HG02759 (cell line): ENCODE measurements around the gene WFDC8.
"Not testable (repeated sequence)": the region's sequence is repeated elsewhere in the genome, so short reads cannot be mapped to it uniquely, and the experiment has no call there.

Source experiments
- ATAC-seq: cut with Tn5 transposase; IDR thresholded peaks from one replicate; pipeline ENCODE4 v1.9.1; 2021; ENCODE audit warnings: mild to moderate bottlenecking, moderate library complexity; ENCODE audit not compliant: unreplicated experiment

WFDC8 gene

GRCh38 chr20:45579184-45579583 lies at the start of gene WFDC8:
TSS of gene WFDC8 (minus strand) at chr20:45579284. CDS start at chr20:45579247, 37 bp downstream.
- ATAC-seq = no peak

GRCh38 chr20:45626540-45626939 lies 47.5 kb upstream of the WFDC8 start:
- no peak for ATAC-seq

DNA sequence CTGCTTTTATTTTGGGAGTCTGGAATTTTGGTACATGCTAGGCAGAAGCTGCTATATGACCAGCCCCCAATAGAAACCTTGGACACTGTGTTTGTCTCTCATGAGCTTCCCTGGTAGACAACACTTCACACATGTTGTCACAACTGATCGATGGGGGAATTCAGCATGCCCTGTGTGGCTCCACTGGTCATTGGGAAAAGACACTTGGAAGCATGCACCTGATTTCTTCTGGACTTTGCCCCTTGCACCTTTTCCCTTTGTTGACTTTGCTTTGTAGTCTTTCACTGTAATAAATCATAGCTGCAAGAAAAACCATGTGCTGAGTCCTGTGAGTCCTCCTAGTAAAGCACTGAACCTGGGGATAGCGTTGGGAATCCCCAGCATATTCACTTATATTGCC lies 42.5 kb upstream of the WFDC8 start:
- ATAC-seq = no peak

DNA sequence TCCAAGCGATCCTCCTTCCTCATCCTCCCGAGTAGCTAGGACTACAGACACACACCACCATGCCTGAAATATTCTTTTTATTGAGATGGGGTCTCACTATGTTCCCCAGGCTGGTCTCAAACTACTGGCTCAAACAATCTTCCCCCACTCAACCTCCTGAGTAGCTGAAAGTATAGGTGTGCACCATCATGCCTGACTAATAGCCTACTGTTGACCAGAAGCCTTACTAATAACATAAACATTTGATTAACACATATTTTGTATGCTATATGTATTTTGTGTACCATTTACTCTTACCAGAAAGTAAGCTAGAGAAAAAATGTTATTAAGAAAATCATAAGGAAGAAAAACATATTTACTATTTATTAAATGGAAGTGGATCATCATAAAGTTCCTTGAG lies 38.5 kb upstream of the WFDC8 start:
- no peak for ATAC-seq

- ATAC-seq = no peak
Observed at GRCh38 chr20:45612314-45612713, 33.2 kb upstream of the WFDC8 start.

DNA sequence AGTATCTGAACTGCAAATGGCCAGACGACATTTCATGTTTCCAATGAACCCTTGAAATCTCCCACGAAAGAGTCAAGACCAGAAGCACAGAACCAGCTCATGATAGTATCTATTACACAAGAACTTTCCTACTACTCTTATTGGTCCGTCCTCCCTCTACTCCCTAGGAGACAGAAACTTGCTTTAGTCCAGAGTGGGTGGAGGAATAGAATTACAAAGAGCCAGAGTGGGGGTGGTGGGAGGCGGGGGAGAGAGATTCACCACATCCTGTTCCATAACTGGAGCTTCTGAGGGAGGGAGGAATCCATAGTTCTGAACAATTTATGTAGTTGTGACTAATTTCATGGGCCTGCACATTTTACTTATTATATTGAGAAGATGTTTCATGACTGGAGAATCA lies 32.0 kb upstream of the WFDC8 start:
- no peak for ATAC-seq

DNA sequence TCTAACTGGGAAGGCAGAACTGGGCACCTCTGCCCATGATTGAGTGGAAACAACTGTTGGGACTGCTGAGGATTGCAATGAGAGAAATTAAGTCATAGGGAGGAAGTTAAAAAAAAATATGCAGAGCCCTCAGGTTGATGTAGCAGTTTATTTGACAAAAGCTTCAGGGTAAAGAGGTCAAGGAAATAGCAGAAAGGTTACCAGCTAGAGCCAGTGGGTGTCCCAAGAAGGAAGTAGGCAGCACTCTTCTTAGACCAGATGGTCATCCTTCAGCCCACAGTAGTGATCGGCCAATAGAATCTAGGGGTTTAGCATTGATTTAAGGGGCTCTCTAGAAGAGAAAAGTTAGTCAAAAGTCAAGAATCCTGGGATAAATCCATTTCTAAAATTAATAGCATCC lies 28.7 kb upstream of the WFDC8 start:
- no peak for ATAC-seq

GRCh38 chr20:45595235-45595634 lies 16.2 kb upstream of the WFDC8 start:
- ATAC-seq = no peak

- ATAC-seq = no peak
Observed at GRCh38 chr20:45593498-45593897, 14.4 kb upstream of the WFDC8 start.

DNA sequence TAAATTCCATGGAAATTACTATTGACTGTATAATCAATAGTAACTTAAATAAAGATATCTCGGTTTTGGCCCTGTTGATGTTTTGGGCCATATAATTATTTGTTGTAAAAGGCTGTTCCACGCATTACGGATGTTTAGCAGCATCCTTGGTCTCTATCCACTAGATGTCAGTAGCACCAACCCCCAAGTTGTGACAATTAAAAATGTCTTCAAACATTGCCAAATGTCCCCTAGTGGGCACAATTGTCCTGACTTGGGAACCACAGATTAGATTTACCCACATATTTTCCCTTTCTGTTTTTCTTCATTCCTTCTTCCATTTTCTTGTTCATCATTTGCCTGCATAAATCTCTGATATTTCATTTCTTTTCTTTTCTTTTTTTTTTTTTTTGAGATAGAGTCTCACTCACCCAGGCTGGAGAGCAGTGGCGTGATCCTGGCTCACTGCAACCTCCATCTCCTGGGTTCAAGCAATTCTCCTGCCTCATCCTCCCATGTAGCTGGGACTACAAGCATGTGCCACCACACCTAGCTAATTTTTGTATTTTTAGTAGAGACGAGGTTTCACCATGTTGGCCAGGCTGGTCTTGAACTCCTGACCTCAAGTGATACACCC lies 13.6 kb upstream of the WFDC8 start:
- no peak for ATAC-seq

DNA sequence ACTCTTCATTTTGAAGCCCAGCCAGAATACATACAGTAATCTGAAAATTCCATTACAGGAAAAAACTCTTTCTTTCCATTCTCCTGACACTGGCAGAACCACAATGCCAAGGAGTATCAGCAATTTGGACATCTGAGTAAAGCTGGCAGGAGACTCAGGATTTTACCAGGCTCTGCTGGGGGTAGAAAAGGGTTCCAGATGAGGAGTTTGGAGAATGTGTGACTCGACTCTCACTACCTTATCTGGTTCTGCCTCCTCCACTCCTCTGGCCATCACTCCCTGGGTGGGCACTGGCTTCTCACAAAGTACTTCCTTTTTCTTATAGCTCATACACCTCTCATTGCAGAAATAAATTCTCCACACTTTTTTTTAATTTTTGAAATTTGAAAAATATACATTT lies 10.6 kb upstream of the WFDC8 start:
- ATAC-seq = no peak

DNA sequence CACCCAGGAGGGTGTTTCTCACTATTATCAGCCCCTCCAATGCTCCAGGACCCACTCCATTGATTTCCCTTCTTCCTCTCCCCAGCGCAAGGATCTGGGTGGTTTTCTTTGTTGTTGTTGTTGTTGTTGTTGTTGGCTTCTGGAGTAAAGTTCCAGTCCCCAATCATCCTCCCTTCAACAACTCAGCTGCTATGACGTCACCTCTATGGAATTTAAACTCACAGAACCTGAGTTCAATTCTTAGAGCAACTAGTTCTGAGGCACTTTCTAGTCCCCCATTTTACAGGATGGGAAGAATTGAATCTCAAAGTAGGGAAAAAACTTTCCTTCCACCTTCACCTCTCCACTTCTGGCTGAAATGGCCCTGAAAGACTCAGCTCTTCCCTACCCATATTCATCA lies 9.7 kb upstream of the WFDC8 start:
- no peak for ATAC-seq

DNA sequence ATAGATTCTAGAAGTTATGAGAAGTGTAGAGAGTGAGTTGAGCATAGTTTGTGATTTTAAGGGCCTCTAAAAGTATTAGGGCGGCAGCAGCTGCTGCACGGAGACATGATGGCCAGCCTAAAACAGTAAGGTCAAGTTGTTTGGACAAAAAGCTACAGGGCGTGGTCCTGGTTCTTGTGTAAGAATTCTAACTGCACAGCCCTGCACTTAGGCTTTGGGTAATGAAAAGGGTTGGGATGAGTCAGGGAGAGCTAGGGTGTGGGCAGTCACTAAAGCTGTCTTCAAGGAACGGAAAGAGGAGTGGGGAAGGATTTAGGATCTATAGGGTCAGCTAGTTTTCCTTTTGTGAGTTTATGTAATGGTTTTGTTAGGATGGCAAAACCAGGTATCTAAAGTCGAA lies 6.9 kb upstream of the WFDC8 start:
- not testable (repeated sequence) for ATAC-seq

DNA sequence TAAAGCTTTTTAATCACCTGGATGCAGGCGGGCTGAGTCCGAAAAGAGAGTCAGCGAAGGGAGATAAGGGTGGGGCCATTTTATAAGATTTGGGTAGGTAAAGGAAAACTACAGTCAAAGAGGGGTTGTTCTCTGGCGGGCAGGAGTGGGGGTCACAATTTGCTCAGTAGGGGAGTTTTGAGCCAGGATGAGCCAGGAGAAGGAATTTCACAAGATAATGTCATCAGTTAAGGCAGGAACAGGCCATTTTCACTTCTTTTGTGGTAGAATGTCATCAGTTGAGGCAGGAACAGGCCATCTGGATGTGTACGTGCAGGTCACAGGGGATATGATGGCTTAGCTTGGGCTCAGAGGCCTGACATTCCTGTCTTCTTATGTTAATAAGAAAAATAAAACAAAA lies 5.2 kb upstream of the WFDC8 start:
- ATAC-seq = not testable (repeated sequence)

DNA sequence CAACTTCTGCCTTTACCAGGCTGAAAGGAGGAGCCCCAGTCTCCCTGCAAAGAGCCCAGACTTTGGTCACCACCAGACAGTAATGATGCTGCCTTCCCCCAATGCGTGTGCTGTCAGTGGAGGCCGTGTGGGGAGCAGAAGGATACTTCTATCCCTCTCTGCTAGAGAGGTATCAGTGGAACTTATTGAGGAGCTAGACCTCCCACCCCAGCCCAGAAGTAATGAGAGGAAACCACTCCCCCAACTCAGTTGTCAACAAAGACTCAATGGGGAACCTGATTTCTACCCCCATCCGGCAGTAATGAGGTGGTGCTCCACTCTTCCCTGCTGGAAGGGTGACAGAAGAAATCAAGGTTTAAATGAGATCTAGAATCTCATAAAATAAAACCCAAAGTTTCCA lies 4.4 kb upstream of the WFDC8 start:
- no peak for ATAC-seq

DNA sequence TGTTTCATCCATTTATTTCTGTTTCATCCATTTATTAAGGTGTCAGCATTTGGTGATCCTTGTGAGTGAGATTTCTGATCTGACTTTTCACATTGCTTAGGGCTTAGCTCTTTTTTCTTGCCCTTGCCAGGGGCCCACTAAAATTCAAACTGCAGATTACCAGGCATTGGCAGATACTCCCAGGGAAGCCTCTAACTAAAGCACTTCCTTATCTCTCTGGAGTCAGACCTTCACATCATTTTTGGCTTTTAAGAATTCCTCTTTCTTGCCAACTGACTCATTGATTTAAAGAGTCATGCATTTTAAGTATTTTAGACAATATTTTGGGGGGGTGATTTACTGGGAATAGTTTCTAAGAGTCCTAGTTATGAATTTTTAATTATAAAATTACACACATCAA lies 2.6 kb upstream of the WFDC8 start:
- ATAC-seq = no peak

DNA sequence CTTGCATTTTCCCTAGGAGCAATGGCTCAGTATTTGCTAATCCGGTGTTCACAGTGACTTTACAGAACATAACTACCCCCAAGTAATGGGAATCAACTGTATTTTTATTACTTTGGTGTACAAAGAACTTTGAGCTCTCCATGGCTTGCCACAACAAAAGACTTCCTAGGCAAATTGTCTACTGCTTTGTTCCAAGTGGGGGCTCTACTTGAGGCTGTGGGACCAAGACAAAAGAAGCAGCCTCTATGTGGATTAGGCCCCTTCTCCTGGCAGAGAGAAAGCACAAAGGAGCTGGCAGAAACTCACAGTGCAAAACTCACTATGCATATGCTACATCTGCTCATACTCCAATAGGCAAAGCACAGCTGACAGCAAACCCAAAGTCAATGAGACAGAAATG lies 853 bp downstream of the WFDC8 start:
- ATAC-seq = no peak

- ATAC-seq = no peak
Observed at GRCh38 chr20:45576995-45577394, 2.1 kb downstream of the WFDC8 start.

GRCh38 chr20:45575931-45576330 lies 3.2 kb downstream of the WFDC8 start:
- ATAC-seq = no peak

GRCh38 chr20:45569650-45570049 lies 9.4 kb downstream of the WFDC8 start:
- not testable (repeated sequence) for ATAC-seq

DNA sequence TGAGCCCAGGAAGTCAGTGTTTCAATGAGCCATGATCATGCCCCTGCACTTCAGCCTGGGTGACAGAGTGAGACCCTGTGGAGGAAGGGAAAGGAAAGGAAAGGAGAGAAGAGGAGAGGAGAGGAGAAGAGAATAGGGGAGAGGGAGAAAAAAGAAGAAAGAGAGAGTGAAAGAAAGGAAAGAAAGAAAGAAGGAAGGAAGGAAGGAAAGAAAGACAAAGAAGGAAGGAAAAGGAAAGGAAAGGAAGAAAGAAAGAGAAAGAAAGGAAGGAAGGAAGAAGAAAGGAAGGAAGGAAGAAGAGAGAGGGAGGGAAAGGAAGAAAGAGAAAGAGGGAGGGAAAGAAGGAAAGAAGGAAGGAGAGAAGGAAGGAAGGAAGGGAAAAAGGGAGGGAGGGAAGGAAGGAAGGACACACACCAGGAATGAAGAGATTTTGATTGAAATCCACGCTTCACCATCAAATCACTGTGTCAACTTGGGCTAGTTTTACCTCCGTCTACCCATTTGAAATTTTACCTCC lies 14.3 kb downstream of the WFDC8 start:
- ATAC-seq = no peak

- ATAC-seq = no peak
Observed at GRCh38 chr20:45555198-45555597, 23.9 kb downstream of the WFDC8 start.

DNA sequence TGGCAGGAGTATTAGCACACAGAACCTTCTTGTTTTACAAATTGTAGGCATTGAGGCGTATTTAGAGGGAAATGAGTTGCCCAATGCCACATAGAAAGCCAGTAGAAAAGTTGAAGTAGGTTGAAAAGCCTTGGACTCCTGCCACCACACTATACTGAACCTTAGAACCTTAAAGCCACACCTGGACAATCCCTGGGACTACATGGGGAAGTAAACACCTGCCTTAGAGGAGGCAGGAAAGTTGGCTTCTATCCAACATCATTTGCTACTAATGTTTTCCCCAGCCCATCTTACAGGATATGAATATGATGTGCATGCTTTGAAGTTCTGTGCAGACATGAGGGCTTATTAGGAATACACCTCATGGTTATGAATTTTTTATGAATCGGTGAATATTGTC lies 26.6 kb downstream of the WFDC8 start:
- no peak for ATAC-seq
